ENCODE measurements around the gene TCFL5.

DNA sequence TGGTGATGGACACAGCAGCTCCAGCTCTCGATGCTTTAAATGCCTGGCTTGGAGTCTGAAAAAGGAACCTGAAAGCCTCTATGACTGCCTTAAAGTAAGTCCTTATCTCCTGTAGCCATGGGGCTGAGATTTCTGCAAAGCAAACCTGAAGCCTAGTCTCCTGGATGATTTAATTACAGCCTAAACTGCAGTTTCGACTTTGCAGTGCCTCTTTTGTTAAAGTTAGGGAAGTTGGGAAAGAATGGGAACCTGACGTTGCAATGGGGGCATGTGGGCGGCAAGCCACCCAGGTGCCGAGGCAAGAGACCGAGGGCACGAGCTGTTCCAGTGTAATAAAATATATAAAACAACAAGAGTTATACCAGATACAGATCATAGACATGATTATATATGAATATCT, 11.7 kb upstream of the TCFL5 start:
- TF ChIP-seq CTCF (IDR thresholded peaks at IDR 0.05; ENCODE audit: extremely low read depth in 1 of 2, insufficient read depth in 1 of 2, low read depth in 1 of 2, low read length in 2 of 2) (no peak), POLR2AphosphoS5 (IDR thresholded peaks at IDR 0.05; ENCODE audit: insufficient read depth, low read depth, low read length) (no peak), POLR2A (IDR thresholded peaks at IDR 0.05; ENCODE audit: low read depth, low read length) (no peak), EZH2 (IDR thresholded peaks at IDR 0.05; ENCODE audit: borderline replicate concordance, low read depth, low read length, severe bottlenecking) (no peak), MYC (IDR thresholded peaks at IDR 0.05; ENCODE audit: low read depth, low read length) (no peak)
- TF ChIP-seq, protein P1, sequence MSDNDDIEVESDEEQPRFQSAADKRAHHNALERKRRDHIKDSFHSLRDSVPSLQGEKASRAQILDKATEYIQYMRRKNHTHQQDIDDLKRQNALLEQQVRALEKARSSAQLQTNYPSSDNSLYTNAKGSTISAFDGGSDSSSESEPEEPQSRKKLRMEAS (IDR thresholded peaks at IDR 0.05; ENCODE audit: insufficient read depth, insufficient read length) = no peak

All from endothelial cell of umbilical vein (primary cell).